ENCODE results near the gene ZCCHC7. TPM values are rescaled to one million over a fixed set of nuclear protein-coding genes. Genes with fewer than 3 reads are reported as not detected.

Gene ZCCHC7
- total and polyA plus RNA-seq, 10 of the 15 experiments (the other 5 are each of a cell fraction or from before 2014, with no cell fraction given) = 42.9 to 178 (median 53.3) TPM

- TF ChIP-seq SIN3A (IDR thresholded peaks at IDR 0.05; ENCODE audit: low read depth, low read length) = no peak
- no peak for TF ChIP-seq POLR2AphosphoS2 (IDR thresholded peaks at IDR 0.05; ENCODE audit: low read depth, low read length)
- TF ChIP-seq NFXL1 (IDR thresholded peaks at IDR 0.05; ENCODE audit: borderline replicate concordance) = no peak
- no peak for TF ChIP-seq CREM (IDR thresholded peaks at IDR 0.05; ENCODE audit: low read depth)
- TF ChIP-seq TAF1 (IDR thresholded peaks at IDR 0.05; ENCODE audit: borderline replicate concordance, low read depth, low read length) = no peak
- no peak for TF ChIP-seq CREB1 (IDR thresholded peaks at IDR 0.05; ENCODE audit: low read depth)
- TF ChIP-seq HDAC2 (IDR thresholded peaks at IDR 0.05) = no peak
- no peak for TF ChIP-seq PAX8 (IDR thresholded peaks at IDR 0.05)
- no peak for TF ChIP-seq SKIL (IDR thresholded peaks at IDR 0.05; ENCODE audit: low read depth, poor library complexity, severe bottlenecking)
- TF ChIP-seq CHD4 (IDR thresholded peaks at IDR 0.05) = no peak
Measured at GRCh38 chr9:37297592-37297991, 177.2 kb downstream of the ZCCHC7 start (continued).

- Histone ChIP-seq H3K9ac (ENCODE audit: control insufficient read depth, insufficient read depth, low read length) (no peak overlapping the region), H3K4me2 (ENCODE audit: control insufficient read depth, insufficient read depth) (peak overlapping the region; percentile 46; the same call in 1 of the 2 replicates), H2AFZ (ENCODE audit: control insufficient read depth, low read depth, low read length) (no peak overlapping the region), H3K4me1 (ENCODE audit: control insufficient read depth, insufficient read depth, low read length) (peaks cover 58% of the 10 kb centered on the region), H4K20me1 (ENCODE audit: control insufficient read depth, insufficient read depth) (no peaks in the 10 kb centered on the region), H3K27me3 (replicated peaks in 1 of 2; ENCODE audit: control insufficient read depth in 2 of 2, insufficient read depth in 2 of 2, low read length in 1 of 2) (no peaks in the 10 kb centered on the region), H3K36me3 (ENCODE audit: control insufficient read depth in 2 of 2, insufficient read depth in 2 of 2, low read length in 1 of 2) (peaks cover 3 to 17% of the 10 kb centered on the region in 2 experiments; a peak in 3 of 4 replicates), H3K79me2 (ENCODE audit: control insufficient read depth, insufficient read depth, low read length) (peaks cover 69% of the 10 kb centered on the region), H3K9me3 (replicated peaks; ENCODE audit: control insufficient read depth, insufficient read depth, low read length) (no peaks in the 10 kb centered on the region), H3K27ac (ENCODE audit: control insufficient read depth, insufficient read depth) (peak overlapping the region; percentile 95), H3K4me3 (peak overlapping the region; percentile 1; the same call in 1 of the 2 replicates)
- DNase-seq (ENCODE audit: low read depth, low spot score) (no peak), ATAC-seq (peak; percentile 52), FAIRE-seq (no peak)
- in situ Hi-C loops (cut with MboI) (loop anchor here (5.0 kb wide), 1 partner anchor 273 kb away; no protein-coding TSS in a partner anchor), intact Hi-C loops (cut with micrococcal nuclease; ENCODE audit: unreplicated experiment) (loop anchor here (5.0 kb wide), 3 partner anchors 218 to 303 kb away; partner anchors contain the start of gene PAX5)
- ChIA-PET CTCF (interaction anchor here (0.6 to 6.7 kb wide), 24 partner anchors 8 to 894 kb away, joined by 3 to 32 read pairs (median 5); no protein-coding TSS in a partner anchor), RAD21 (ENCODE audit: unreplicated experiment) (interaction anchor here (0.7 to 8.5 kb wide), 27 partner anchors 8 to 308 kb away, joined by 3 to 104 read pairs (median 6); no protein-coding TSS in a partner anchor), POLR2A (interaction anchor here (0.6 to 2.6 kb wide), 17 partner anchors 8 to 291 kb away, joined by 3 to 10 read pairs (median 3); no protein-coding TSS in a partner anchor), SMC1A (ENCODE audit: uncharacterized antibody, unreplicated experiment) (interaction anchor here (0.6 to 5.3 kb wide), 36 partner anchors 7 to 428 kb away, joined by 3 to 65 read pairs (median 5); no protein-coding TSS in a partner anchor)
- WGBS (ENCODE audit: insufficient coverage, insufficient replicate concordance, low lambda C conversion rate, missing lambda C conversion rate) = 0% methylated on average over 1 of the region's 1 CpG
- BruUV-seq (replicated peaks) = no TSS peak
- TF ChIP-seq SMAD1 (IDR thresholded peaks at IDR 0.05; ENCODE audit: low read depth, partially characterized antibody) (no peak), RELB (IDR thresholded peaks at IDR 0.05; ENCODE audit: low read depth) (peak; percentile 46; the same call in 1 of the 2 replicates), BACH1 (IDR thresholded peaks at IDR 0.05; ENCODE audit: borderline replicate concordance) (no peak), ETV6 (conservative IDR thresholded peaks at IDR 0.05 in 1 of 2, IDR thresholded peaks at IDR 0.05 in 1 of 2; ENCODE audit: borderline replicate concordance in 1 of 2, low read depth in 1 of 2) (0 out of 4 replicates have a peak, but pooled peaks of 1 of the 2 experiments have one; percentile 19), MLLT1 (IDR thresholded peaks at IDR 0.05) (no peak)
Measured at GRCh38 chr9:37300620-37301019, 180.2 kb downstream of the ZCCHC7 start.

Data from GM12878 (cell line).